GM23338 (cell line): ENCODE measurements around the gene DENND4A. TPM values are rescaled to one million over a fixed set of nuclear protein-coding genes. Genes with fewer than 3 reads are reported as not detected.

Source experiments
- ATAC-seq: fragments of 200-7000 bp; cut with Tn5 transposase; 3 replicates; pipeline ENCODE4 v1.9.1; 2020
- DNase-seq: peaks from one replicate; pipeline ENCODE4 v3.0.0-alpha.2; 2015; ENCODE audit warnings: low spot score
- H2AFZ ChIP-seq: fragments of 200-600 bp; sonication (generic); 2 replicates; pipeline ENCODE4 v1.8.0; 2016; ENCODE audit warnings: antibody characterized with exemption, mild to moderate bottlenecking, moderate library complexity
- H3F3A ChIP-seq: fragments of 200-600 bp; sonication (generic); replicated peaks from 2 replicates; pipeline ENCODE4 v1.8.0; 2017; ENCODE audit warnings: antibody characterized with exemption, mixed run types, low read depth
- H3K27ac ChIP-seq: fragments of 200-600 bp; sonication (generic); 2 replicates; pipeline ENCODE4 v1.6.1; 2016; ENCODE audit warnings: low read depth
- H3K27me3 ChIP-seq: fragments of 200-600 bp; sonication (generic); 2 replicates; pipeline ENCODE4 v1.8.0; 2016; ENCODE audit warnings: mild to moderate bottlenecking, mixed run types, moderate library complexity; ENCODE audit not compliant: insufficient read depth
- H3K36me3 ChIP-seq: fragments of 200-600 bp; sonication (generic); 2 replicates; pipeline ENCODE4 v1.8.0; 2016; ENCODE audit warnings: mild to moderate bottlenecking; ENCODE audit not compliant: insufficient read depth
- H3K4me1 ChIP-seq: fragments of 200-600 bp; sonication (generic); 2 replicates; pipeline ENCODE4 v1.8.0; 2016; ENCODE audit warnings: mild to moderate bottlenecking, moderate library complexity; ENCODE audit not compliant: insufficient read depth
- H3K4me2 ChIP-seq: fragments of 200-600 bp; sonication (generic); 2 replicates; pipeline ENCODE4 v1.7.1; 2017; ENCODE audit warnings: mixed run types
- H3K4me3 ChIP-seq: fragments of 200-600 bp; sonication (generic); 2 replicates; pipeline ENCODE4 v1.6.1; 2016; ENCODE audit warnings: mixed run types
- H3K79me2 ChIP-seq: fragments of 200-600 bp; sonication (generic); replicated peaks from 2 replicates; pipeline ENCODE4 v1.8.0; 2017; ENCODE audit warnings: mild to moderate bottlenecking; ENCODE audit not compliant: insufficient read depth
- H3K9me2 ChIP-seq: fragments of 200-600 bp; sonication (generic); 2 replicates; pipeline ENCODE4 v1.8.0; 2017; ENCODE audit not compliant: insufficient read depth
- H4K20me1 ChIP-seq: fragments of 200-600 bp; sonication (generic); replicated peaks from 2 replicates; pipeline ENCODE4 v1.8.0; 2017; ENCODE audit warnings: mild to moderate bottlenecking; ENCODE audit not compliant: insufficient read depth
- H3K27ac Mint-ChIP-seq: 2 replicates; pipeline ENCODE4 v1.8.0; 2020; ENCODE audit warnings: inconsistent platforms, mild to moderate bottlenecking, moderate library complexity, mixed read lengths
- H3K27me3 Mint-ChIP-seq: 3 replicates; pipeline ENCODE4 v1.8.0; 2022; ENCODE audit warnings: low read depth, mild to moderate bottlenecking, moderate library complexity, mixed read lengths, inconsistent platforms; ENCODE audit not compliant: insufficient read depth, poor library complexity
- H3K36me3 Mint-ChIP-seq: 3 replicates; pipeline ENCODE4 v1.8.0; 2021; ENCODE audit warnings: low read depth, mild to moderate bottlenecking, inconsistent platforms, moderate library complexity, mixed read lengths
- H3K4me1 Mint-ChIP-seq: 3 replicates; pipeline ENCODE4 v1.8.0; 2020; ENCODE audit warnings: mild to moderate bottlenecking, inconsistent platforms, mixed read lengths
- H3K4me3 Mint-ChIP-seq: 3 replicates; pipeline ENCODE4 v1.8.0; 2021; ENCODE audit warnings: moderate library complexity, mild to moderate bottlenecking, inconsistent platforms, mixed read lengths
- H3K9me3 Mint-ChIP-seq: 3 replicates; pipeline ENCODE4 v1.8.0; 2020; ENCODE audit warnings: moderate library complexity, mild to moderate bottlenecking, inconsistent platforms, mixed read lengths
- CTCF ChIP-seq, 2 experiments: fragments of 200-600 bp in 1 of 2; sonication (generic) in 1 of 2; conservative IDR thresholded peaks; 2 replicates each; pipeline versions ENCODE4 v1.5.1 to v1.6.1; 2016 to 2017; ENCODE audit warnings: antibody characterized with exemption in 2 of 2, low read depth in 2 of 2, mild to moderate bottlenecking in 2 of 2, moderate library complexity in 1 of 2
- ETS1 ChIP-seq: IDR thresholded peaks from 2 replicates; pipeline ENCODE4 v1.6.1; 2016; ENCODE audit warnings: antibody characterized with exemption
- EZH2phosphoT487 ChIP-seq: fragments of 200-600 bp; sonication (generic); IDR thresholded peaks from one replicate; pipeline ENCODE4 v1.8.1; 2018; ENCODE audit warnings: antibody characterized with exemption; ENCODE audit not compliant: unreplicated experiment
- JUNB ChIP-seq: IDR thresholded peaks from one replicate; pipeline ENCODE4 v1.6.1; 2016; ENCODE audit warnings: antibody characterized with exemption; ENCODE audit not compliant: unreplicated experiment
- NANOG ChIP-seq: IDR thresholded peaks from 2 replicates; pipeline ENCODE4 v1.6.1; 2016; ENCODE audit warnings: antibody characterized with exemption, borderline replicate concordance
- STAT1 ChIP-seq: IDR thresholded peaks from one replicate; pipeline ENCODE4 v1.6.1; 2016; ENCODE audit warnings: antibody characterized with exemption; ENCODE audit not compliant: unreplicated experiment
- ZNF331 ChIP-seq: fragments of 250-450 bp; sonication (Bioruptor Pico); IDR thresholded peaks from 2 replicates; pipeline ENCODE4 v1.5.0; 2020; ENCODE audit warnings: low read depth, mild to moderate bottlenecking, moderate library complexity
- polyA plus RNA-seq: library from polyadenylated mRNA; unstranded; fragments of >200 nt; fragmentation: Nextera tagmentation; extraction: Ambion mirVana; gene quantifications from 2 replicates; pipeline ENCODE4 v1.2.1, GENCODE V29; 2016
- total RNA-seq: library from RNA; depleted of rRNA; stranded (reverse); fragments of >200 nt; shearing (Covaris generic); gene quantifications from 2 replicates; pipeline ENCODE4 v1.2.3, GENCODE V29; 2014
- TF ChIP-seq, protein P1 (sequence below): fragments of 250-450 bp; sonication (Bioruptor Pico); IDR thresholded peaks from 2 replicates; pipeline ENCODE4 v1.5.0; 2020; ENCODE audit warnings: mild to moderate bottlenecking, moderate library complexity
- TF ChIP-seq, protein P2 (sequence below): IDR thresholded peaks from one replicate; pipeline ENCODE4 v1.6.1; 2018; ENCODE audit warnings: antibody characterized with exemption; ENCODE audit not compliant: unreplicated experiment

Gene DENND4A
- total and polyA plus RNA-seq, 2 experiments from 2014 or later: 3.4 to 9.0 TPM

DNA sequence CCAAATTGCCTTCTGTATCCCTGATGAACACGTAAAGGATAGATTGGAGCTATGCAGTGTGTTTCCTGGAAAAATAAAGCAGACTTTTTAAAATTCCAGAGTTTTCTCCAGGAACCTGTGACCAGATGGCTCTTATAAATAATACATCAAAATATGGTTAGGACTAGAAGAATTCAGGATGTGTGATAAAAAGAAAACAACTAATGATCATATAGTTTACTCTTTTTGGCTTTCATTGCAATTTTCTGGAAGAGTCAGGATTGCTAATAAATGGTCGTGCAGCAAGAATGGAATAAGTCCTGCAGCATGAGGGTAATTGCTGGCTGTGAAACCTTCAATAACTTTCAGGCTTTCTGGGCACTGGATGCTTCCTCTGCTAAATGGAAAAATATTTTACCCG, 30.2 kb upstream of the DENND4A start (continued):
- TF ChIP-seq, protein P1, sequence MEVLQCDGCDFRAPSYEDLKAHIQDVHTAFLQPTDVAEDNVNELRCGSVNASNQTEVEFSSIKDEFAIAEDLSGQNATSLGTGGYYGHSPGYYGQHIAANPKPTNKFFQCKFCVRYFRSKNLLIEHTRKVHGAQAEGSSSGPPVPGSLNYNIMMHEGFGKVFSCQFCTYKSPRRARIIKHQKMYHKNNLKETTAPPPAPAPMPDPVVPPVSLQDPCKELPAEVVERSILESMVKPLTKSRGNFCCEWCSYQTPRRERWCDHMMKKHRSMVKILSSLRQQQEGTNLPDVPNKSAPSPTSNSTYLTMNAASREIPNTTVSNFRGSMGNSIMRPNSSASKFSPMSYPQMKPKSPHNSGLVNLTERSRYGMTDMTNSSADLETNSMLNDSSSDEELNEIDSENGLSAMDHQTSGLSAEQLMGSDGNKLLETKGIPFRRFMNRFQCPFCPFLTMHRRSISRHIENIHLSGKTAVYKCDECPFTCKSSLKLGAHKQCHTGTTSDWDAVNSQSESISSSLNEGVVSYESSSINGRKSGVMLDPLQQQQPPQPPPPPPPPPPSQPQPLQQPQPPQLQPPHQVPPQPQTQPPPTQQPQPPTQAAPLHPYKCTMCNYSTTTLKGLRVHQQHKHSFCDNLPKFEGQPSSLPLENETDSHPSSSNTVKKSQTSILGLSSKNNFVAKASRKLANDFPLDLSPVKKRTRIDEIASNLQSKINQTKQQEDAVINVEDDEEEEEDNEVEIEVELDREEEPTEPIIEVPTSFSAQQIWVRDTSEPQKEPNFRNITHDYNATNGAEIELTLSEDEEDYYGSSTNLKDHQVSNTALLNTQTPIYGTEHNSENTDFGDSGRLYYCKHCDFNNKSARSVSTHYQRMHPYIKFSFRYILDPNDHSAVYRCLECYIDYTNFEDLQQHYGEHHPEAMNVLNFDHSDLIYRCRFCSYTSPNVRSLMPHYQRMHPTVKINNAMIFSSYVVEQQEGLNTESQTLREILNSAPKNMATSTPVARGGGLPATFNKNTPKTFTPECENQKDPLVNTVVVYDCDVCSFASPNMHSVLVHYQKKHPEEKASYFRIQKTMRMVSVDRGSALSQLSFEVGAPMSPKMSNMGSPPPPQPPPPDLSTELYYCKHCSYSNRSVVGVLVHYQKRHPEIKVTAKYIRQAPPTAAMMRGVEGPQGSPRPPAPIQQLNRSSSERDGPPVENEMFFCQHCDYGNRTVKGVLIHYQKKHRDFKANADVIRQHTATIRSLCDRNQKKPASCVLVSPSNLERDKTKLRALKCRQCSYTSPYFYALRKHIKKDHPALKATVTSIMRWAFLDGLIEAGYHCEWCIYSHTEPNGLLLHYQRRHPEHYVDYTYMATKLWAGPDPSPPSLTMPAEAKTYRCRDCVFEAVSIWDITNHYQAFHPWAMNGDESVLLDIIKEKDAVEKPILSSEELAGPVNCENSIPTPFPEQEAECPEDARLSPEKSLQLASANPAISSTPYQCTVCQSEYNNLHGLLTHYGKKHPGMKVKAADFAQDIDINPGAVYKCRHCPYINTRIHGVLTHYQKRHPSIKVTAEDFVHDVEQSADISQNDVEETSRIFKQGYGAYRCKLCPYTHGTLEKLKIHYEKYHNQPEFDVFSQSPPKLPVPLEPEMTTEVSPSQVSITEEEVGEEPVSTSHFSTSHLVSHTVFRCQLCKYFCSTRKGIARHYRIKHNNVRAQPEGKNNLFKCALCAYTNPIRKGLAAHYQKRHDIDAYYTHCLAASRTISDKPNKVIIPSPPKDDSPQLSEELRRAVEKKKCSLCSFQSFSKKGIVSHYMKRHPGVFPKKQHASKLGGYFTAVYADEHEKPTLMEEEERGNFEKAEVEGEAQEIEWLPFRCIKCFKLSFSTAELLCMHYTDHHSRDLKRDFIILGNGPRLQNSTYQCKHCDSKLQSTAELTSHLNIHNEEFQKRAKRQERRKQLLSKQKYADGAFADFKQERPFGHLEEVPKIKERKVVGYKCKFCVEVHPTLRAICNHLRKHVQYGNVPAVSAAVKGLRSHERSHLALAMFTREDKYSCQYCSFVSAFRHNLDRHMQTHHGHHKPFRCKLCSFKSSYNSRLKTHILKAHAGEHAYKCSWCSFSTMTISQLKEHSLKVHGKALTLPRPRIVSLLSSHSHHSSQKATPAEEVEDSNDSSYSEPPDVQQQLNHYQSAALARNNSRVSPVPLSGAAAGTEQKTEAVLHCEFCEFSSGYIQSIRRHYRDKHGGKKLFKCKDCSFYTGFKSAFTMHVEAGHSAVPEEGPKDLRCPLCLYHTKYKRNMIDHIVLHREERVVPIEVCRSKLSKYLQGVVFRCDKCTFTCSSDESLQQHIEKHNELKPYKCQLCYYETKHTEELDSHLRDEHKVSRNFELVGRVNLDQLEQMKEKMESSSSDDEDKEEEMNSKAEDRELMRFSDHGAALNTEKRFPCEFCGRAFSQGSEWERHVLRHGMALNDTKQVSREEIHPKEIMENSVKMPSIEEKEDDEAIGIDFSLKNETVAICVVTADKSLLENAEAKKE (CRISPR knock-in tag): no peak
- TF ChIP-seq STAT1: no peak
- TF ChIP-seq ZNF331 (CRISPR knock-in tag): no peak

DNA sequence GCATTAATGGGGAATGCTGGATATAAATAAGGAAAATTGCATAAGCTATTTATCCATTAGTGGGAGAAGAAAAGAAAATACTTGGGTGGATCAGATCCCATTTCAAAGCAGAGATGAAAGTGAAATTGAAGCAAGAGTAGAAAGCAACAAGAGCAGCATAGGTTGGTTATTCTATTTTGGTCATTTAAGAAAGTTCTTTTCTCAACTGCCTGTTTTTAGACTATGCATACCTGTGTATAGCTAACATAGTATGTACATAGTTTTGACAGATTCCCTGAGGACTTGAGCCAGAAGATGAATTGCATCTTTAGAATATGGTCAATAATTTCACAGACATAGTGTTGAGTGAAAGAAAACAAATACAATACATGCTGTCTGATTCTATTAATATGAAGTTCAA, 29.0 kb upstream of the DENND4A start:
- Histone ChIP-seq H3F3A (no peaks in the 10 kb centered on the region), H3K36me3 (no peaks in the 10 kb centered on the region), H3K9me2 (no peaks in the 10 kb centered on the region), H3K4me2 (no peak overlapping the region), H3K27ac (no peak overlapping the region), H3K27me3 (no peaks in the 10 kb centered on the region), H3K4me3 (no peak overlapping the region), H3K79me2 (no peaks in the 10 kb centered on the region), H3K4me1 (peaks cover 7% of the 10 kb centered on the region), H4K20me1 (no peaks in the 10 kb centered on the region), H2AFZ (peak overlapping the region; percentile 48; the same call in 1 of the 2 replicates)
- DNase-seq (no peak), ATAC-seq (no peak)
- H3K4me3 Mint-ChIP-seq: no peak overlapping the region
- H3K4me1 Mint-ChIP-seq: peaks cover 10% of the 10 kb centered on the region; the same call in 2 of the 3 replicates
- H3K27ac Mint-ChIP-seq: no peak overlapping the region
- H3K27me3 Mint-ChIP-seq: peaks cover 3% of the 10 kb centered on the region
- H3K9me3 Mint-ChIP-seq: no peaks in the 10 kb centered on the region
- no peaks in the 10 kb centered on the region for H3K36me3 Mint-ChIP-seq
- TF ChIP-seq, protein P2, sequence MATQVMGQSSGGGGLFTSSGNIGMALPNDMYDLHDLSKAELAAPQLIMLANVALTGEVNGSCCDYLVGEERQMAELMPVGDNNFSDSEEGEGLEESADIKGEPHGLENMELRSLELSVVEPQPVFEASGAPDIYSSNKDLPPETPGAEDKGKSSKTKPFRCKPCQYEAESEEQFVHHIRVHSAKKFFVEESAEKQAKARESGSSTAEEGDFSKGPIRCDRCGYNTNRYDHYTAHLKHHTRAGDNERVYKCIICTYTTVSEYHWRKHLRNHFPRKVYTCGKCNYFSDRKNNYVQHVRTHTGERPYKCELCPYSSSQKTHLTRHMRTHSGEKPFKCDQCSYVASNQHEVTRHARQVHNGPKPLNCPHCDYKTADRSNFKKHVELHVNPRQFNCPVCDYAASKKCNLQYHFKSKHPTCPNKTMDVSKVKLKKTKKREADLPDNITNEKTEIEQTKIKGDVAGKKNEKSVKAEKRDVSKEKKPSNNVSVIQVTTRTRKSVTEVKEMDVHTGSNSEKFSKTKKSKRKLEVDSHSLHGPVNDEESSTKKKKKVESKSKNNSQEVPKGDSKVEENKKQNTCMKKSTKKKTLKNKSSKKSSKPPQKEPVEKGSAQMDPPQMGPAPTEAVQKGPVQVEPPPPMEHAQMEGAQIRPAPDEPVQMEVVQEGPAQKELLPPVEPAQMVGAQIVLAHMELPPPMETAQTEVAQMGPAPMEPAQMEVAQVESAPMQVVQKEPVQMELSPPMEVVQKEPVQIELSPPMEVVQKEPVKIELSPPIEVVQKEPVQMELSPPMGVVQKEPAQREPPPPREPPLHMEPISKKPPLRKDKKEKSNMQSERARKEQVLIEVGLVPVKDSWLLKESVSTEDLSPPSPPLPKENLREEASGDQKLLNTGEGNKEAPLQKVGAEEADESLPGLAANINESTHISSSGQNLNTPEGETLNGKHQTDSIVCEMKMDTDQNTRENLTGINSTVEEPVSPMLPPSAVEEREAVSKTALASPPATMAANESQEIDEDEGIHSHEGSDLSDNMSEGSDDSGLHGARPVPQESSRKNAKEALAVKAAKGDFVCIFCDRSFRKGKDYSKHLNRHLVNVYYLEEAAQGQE: no peak
- TF ChIP-seq EZH2phosphoT487: no peak
- TF ChIP-seq JUNB: no peak
- TF ChIP-seq ETS1: no peak
- TF ChIP-seq NANOG: no peak
- no peak for TF ChIP-seq ZNF331 (CRISPR knock-in tag)
- no peak for TF ChIP-seq CTCF (conservative IDR thresholded peaks at IDR 0.05; ENCODE audit: low read depth in 2 of 2)
